ENCODE measurements around the gene DHX58. TPM values are rescaled to one million over a fixed set of nuclear protein-coding genes. Genes with fewer than 3 reads are reported as not detected.

DHX58 gene
- total and polyA plus RNA-seq, 4 donors: 4.0 to 21.9 (median 12.2) TPM

DNA sequence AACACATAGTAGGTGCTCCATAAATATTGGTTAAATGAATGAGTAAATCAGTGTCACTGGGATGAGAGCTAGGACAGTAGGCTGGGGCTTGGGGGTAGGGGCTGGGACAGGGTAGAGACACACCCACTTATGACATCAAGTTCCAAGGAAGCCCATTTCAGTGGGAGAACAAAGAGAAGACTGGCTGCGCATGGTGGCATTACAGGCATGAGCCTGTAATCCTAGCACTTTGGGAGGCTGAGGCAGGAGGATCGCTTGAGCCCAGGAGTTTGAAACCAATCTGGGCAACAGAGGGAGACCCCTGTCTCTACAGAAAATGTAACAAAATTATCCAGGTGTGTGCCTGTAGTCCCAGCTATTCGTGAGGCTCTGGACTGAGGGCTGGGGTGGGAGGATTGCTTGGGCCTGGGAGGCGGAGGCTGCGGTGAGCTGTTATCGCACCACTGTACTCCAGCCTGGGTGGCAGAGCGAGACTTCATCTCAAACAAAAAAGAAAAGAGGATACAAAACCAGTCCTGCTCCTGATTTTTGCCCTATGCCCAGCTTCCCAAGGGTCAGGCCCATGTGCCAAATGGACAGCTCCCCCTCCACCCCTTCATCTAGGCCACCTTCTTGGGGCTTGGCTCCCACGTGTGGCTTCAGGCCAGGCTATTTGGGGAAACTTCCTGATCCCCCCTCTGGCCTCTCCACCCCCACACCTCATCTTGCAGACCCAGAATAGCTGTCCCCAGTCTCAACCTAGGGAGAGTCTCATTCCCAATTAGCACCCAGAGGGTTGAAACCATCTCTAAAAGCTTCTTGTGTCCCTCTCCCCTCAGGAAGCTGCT is 21.3 kb downstream of the DHX58 start:
- 87% methylated on average over 8 of the region's 8 CpGs for WGBS
- Histone ChIP-seq H3K36me3 (ENCODE audit: control insufficient read depth in 4 of 4, insufficient read depth in 3 of 4, low read depth in 1 of 4, low read length in 3 of 4) (no peaks in the 10 kb centered on the region), H3K27ac (ENCODE audit: low read depth in 1 of 2, low read length in 2 of 2) (no peak overlapping the region), H3K4me1 (ENCODE audit: control insufficient read depth in 4 of 4, insufficient read depth in 4 of 4, low read length in 3 of 4) (peaks cover 2 to 21% (median 13%) of the 10 kb centered on the region in 4 donors), H3K4me3 (ENCODE audit: low read depth in 1 of 3, low read length in 3 of 3) (no peak overlapping the region), H3K9me3 (ENCODE audit: control insufficient read depth in 4 of 4, low read length in 3 of 4) (no peaks in the 10 kb centered on the region), H3K9ac (ENCODE audit: low read depth in 1 of 2, low read length in 2 of 2) (no peak overlapping the region), H3K27me3 (ENCODE audit: control insufficient read depth in 4 of 4, insufficient read depth in 4 of 4, low read length in 3 of 4) (no peaks in the 10 kb centered on the region)
- no peak for DNase-seq (ENCODE audit: low spot score)
- TF ChIP-seq JUND (IDR thresholded peaks at IDR 0.05): no peak
- TF ChIP-seq, protein P1, sequence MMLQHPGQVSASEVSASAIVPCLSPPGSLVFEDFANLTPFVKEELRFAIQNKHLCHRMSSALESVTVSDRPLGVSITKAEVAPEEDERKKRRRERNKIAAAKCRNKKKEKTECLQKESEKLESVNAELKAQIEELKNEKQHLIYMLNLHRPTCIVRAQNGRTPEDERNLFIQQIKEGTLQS (IDR thresholded peaks at IDR 0.05): no peak
- no peak for TF ChIP-seq YY1 (IDR thresholded peaks at IDR 0.05)
- TF ChIP-seq EGR1 (IDR thresholded peaks at IDR 0.05; ENCODE audit: low read depth in 2 of 2): no peak
- TF ChIP-seq NR2F2 (IDR thresholded peaks at IDR 0.05): no peak
- TF ChIP-seq RXRA (IDR thresholded peaks at IDR 0.05): no peak
- no peak for TF ChIP-seq FOXA1 (IDR thresholded peaks at IDR 0.05)
- no peak for TF ChIP-seq HNF4G (IDR thresholded peaks at IDR 0.05)
- TF ChIP-seq, protein P2, sequence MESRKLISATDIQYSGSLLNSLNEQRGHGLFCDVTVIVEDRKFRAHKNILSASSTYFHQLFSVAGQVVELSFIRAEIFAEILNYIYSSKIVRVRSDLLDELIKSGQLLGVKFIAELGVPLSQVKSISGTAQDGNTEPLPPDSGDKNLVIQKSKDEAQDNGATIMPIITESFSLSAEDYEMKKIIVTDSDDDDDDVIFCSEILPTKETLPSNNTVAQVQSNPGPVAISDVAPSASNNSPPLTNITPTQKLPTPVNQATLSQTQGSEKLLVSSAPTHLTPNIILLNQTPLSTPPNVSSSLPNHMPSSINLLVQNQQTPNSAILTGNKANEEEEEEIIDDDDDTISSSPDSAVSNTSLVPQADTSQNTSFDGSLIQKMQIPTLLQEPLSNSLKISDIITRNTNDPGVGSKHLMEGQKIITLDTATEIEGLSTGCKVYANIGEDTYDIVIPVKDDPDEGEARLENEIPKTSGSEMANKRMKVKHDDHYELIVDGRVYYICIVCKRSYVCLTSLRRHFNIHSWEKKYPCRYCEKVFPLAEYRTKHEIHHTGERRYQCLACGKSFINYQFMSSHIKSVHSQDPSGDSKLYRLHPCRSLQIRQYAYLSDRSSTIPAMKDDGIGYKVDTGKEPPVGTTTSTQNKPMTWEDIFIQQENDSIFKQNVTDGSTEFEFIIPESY (IDR thresholded peaks at IDR 0.05): no peak
- TF ChIP-seq TAF1 (conservative IDR thresholded peaks at IDR 0.05): no peak
- no peak for TF ChIP-seq HNF4A (conservative IDR thresholded peaks at IDR 0.05)

DNA sequence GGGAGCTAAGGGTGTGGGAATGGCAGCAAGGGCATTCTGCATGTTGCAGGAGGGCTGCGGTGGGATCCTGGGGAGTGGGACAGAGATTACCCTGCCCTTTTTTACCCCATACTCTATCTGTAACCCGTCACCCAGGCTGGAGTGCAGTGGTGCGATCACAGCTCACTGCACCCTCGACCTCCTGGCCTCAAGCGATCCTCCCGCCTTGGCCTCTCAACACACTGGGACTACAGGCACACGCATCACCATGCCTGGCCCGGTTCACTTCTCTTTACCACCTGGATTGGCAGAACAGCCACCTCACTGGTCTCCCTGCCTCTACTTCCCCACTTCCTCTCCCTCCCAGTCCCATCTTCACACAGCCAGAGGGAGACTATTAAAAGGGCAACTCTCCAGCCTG is 23.8 kb downstream of the DHX58 start:
- H3K27ac ChIP-seq (ENCODE audit: low read depth in 1 of 2, low read length in 2 of 2): no peak overlapping the region
- TF ChIP-seq RXRA (IDR thresholded peaks at IDR 0.05): no peak
- TF ChIP-seq, protein P1 (IDR thresholded peaks at IDR 0.05): no peak
- TF ChIP-seq EGR1 (IDR thresholded peaks at IDR 0.05; ENCODE audit: low read depth in 2 of 2): no peak
- TF ChIP-seq JUND (IDR thresholded peaks at IDR 0.05): no peak
- TF ChIP-seq HNF4G (IDR thresholded peaks at IDR 0.05): no peak
- TF ChIP-seq HNF4A (conservative IDR thresholded peaks at IDR 0.05): no peak
- TF ChIP-seq, protein P3, sequence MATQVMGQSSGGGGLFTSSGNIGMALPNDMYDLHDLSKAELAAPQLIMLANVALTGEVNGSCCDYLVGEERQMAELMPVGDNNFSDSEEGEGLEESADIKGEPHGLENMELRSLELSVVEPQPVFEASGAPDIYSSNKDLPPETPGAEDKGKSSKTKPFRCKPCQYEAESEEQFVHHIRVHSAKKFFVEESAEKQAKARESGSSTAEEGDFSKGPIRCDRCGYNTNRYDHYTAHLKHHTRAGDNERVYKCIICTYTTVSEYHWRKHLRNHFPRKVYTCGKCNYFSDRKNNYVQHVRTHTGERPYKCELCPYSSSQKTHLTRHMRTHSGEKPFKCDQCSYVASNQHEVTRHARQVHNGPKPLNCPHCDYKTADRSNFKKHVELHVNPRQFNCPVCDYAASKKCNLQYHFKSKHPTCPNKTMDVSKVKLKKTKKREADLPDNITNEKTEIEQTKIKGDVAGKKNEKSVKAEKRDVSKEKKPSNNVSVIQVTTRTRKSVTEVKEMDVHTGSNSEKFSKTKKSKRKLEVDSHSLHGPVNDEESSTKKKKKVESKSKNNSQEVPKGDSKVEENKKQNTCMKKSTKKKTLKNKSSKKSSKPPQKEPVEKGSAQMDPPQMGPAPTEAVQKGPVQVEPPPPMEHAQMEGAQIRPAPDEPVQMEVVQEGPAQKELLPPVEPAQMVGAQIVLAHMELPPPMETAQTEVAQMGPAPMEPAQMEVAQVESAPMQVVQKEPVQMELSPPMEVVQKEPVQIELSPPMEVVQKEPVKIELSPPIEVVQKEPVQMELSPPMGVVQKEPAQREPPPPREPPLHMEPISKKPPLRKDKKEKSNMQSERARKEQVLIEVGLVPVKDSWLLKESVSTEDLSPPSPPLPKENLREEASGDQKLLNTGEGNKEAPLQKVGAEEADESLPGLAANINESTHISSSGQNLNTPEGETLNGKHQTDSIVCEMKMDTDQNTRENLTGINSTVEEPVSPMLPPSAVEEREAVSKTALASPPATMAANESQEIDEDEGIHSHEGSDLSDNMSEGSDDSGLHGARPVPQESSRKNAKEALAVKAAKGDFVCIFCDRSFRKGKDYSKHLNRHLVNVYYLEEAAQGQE (IDR thresholded peaks at IDR 0.05): no peak
- H3K4me3 ChIP-seq (ENCODE audit: low read depth in 1 of 3, low read length in 3 of 3): no peak overlapping the region
- H3K4me1 ChIP-seq (ENCODE audit: control insufficient read depth in 4 of 4, insufficient read depth in 4 of 4, low read length in 3 of 4): peaks cover 2 to 17% (median 10%) of the 10 kb centered on the region in 4 donors
- H3K9me3 ChIP-seq (ENCODE audit: control insufficient read depth in 4 of 4, low read length in 3 of 4): no peaks in the 10 kb centered on the region
- no peak for DNase-seq (ENCODE audit: low spot score)
- 89% methylated on average over 8 of the region's 8 CpGs for WGBS
- H3K27me3 ChIP-seq (ENCODE audit: control insufficient read depth in 4 of 4, insufficient read depth in 4 of 4, low read length in 3 of 4): no peaks in the 10 kb centered on the region
- H3K36me3 ChIP-seq (ENCODE audit: control insufficient read depth in 4 of 4, insufficient read depth in 3 of 4, low read depth in 1 of 4, low read length in 3 of 4): no peaks in the 10 kb centered on the region
- H3K9ac ChIP-seq (ENCODE audit: low read depth in 1 of 2, low read length in 2 of 2): no peak overlapping the region
